HG02885 (cell line): ENCODE results near the gene RPS16.
A peak's percentile ranks its signal among the peaks of the same experiment; 100 is the strongest.

Source experiments
- ATAC-seq: cut with Tn5 transposase; IDR thresholded peaks from one replicate; pipeline ENCODE4 v1.9.1; 2021; ENCODE audit warnings: mild to moderate bottlenecking; ENCODE audit not compliant: unreplicated experiment, poor library complexity

Gene RPS16

DNA sequence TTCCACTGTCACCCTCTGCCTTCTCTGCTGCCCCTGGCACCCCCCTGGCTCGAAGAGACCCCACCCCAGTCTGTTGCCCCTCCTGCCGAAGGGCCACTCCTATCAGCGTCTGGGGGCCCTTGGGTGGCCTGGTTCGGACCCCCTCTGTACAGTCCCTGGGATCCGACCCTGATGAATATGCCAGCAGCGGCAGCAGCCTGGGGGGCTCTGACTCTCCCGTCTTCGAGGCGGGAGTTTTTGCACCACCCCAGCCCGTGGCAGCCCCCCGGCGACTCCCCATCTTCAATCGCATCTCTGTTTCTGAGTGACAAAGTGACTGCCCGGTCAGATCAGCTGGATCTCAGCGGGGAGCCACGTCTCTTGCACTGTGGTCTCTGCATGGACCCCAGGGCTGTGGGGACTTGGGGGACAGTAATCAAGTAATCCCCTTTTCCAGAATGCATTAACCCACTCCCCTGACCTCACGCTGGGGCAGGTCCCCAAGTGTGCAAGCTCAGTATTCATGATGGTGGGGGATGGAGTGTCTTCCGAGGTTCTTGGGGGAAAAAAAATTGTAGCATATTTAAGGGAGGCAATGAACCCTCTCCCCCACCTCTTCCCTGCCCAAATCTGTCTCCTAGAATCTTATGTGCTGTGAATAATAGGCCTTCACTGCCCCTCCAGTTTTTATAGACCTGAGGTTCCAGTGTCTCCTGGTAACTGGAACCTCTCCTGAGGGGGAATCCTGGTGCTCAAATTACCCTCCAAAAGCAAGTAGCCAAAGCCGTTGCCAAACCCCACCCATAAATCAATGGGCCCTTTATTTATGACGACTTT lies 27.1 kb downstream of the RPS16 start:
- no peak for ATAC-seq

DNA sequence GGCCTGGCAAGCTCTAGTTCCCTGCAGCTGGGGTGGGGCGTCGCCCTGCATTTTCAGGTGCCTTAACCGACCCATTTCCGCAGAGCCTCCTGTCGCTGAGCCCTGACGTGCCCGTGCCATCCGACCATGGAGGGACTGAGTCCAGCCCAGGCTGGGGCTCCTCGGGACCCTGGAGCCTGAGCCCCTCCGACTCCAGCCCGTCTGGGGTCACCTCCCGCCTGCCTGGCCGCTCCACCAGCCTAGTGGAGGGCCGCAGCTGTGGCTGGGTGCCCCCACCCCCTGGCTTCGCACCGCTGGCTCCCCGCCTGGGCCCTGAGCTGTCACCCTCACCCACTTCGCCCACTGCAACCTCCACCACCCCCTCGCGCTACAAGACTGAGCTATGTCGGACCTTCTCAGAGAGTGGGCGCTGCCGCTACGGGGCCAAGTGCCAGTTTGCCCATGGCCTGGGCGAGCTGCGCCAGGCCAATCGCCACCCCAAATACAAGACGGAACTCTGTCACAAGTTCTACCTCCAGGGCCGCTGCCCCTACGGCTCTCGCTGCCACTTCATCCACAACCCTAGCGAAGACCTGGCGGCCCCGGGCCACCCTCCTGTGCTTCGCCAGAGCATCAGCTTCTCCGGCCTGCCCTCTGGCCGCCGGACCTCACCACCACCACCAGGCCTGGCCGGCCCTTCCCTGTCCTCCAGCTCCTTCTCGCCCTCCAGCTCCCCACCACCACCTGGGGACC lies 27.9 kb downstream of the RPS16 start:
- no peak for ATAC-seq

DNA sequence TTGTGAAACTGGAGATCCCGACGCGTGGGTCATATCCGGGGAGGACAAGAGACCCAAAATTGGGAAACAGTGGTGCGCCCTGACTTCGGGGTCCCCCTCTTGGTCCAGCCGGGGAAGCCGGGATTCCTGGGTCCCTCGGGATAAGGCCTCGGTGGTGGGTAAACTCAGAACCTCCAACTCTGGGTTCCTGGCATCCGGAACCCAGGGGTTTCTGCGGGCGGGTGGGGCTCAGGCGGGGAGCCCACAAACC lies 28.4 kb downstream of the RPS16 start:
- no peak for ATAC-seq

DNA sequence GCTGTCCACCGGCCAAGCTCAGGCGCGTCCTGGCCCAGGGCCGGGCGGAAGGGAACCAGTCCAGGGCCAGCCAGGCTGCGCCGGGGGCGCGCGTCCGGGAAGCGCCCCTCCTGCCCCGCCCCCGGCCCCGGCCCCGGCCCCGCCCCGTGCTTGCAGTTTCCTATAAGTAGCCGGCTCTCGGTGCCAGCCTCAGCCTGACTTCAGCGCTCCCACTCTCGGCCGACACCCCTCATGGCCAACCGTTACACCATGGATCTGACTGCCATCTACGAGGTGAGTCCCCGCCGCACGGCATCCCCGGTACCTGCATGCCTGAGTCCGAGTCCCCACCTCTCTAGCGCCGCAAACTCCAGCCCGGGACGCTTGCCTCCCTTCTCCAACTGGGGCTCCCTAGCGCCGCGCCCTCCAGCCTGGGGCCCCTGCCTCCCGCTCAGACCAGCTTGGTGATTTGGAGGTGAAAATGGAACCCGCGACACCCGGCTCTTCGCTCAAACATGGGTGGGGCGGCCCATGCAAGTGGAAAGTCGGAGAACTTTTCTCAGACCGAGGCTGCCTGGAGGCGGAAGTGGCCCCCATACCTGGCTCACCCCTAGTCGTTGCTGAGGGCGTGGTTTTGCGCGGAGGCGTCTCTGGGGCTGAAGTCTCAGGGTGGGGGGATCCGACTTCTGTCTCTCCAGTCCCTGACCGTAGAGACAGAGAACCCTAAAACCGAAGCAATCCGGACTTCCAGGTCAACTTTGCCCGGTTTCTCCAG lies 28.9 kb downstream of the RPS16 start, which contains the start of gene ZFP36:
Gene ZFP36 (plus strand): TSS at position 192 of the 754 bp plus-strand sequence. CDS start 58 bp downstream, at position 250.
- no peak for ATAC-seq

DNA sequence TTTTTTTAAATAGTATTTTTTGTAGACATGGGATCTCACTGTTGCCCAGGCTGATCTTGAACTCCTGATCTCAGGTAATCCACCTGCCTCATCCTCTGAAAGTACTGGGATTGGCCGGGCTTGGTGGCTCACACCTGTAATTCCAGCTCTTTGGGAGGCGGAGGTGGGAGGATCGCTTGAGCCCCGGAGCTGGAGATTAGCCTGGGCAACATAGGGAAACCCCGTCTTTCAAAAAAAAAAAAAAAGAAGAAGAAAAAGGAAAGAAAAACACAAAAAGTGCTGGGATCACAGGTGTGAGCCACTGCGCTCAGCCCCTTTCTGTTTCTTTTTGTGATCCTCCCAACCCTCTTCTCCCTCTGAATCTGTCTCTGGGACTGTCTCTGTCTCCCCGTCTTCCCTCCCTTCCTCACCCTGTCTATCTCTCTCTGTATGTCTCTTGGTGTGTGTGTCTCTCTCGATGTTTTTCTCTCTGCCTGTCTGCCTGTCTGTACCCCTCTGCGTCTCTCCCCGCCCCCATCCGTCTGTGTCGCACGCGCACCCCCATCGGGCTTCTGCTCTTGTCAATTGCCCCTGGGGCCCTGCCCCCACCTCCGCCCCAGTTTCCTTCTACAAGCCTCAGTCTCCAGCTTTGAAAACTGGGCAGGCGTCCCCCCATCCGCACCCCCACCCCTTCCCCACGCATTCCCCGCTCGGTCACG lies 29.6 kb downstream of the RPS16 start:
- ATAC-seq: no peak

DNA sequence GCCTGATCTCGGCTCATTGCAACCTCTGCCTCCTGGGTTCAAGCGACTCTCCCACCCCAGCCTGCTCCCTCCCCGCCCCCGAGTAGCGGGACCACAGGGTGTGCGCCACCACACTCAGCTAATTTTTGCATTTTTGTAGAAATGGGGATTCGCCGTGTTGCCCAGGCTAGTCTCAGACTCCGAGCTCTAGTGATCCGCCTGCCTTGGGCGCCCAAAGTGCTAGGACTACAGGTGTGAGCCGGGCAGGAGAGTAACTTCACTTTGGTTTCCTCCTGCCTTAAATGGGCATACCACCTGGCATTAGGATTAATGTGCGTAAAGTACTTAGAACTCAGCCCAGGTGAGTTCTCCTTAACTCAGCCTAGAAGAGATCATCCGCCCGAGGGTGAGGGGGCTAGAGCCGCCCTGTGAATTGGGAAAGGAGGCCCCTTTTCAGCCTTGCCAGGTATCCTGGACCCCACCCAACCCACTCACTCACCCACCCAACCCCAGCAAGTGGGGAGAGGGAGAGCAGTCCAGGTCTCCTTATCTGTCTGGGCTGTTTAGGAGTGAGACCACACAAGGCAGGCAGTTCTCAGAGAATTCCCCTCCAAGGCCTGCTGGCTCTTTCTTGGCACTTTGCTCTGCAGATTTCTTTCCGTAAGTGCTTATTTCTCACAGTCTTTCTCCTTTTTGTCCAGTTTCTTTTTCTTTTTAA lies 30.3 kb downstream of the RPS16 start:
- ATAC-seq: no peak

DNA sequence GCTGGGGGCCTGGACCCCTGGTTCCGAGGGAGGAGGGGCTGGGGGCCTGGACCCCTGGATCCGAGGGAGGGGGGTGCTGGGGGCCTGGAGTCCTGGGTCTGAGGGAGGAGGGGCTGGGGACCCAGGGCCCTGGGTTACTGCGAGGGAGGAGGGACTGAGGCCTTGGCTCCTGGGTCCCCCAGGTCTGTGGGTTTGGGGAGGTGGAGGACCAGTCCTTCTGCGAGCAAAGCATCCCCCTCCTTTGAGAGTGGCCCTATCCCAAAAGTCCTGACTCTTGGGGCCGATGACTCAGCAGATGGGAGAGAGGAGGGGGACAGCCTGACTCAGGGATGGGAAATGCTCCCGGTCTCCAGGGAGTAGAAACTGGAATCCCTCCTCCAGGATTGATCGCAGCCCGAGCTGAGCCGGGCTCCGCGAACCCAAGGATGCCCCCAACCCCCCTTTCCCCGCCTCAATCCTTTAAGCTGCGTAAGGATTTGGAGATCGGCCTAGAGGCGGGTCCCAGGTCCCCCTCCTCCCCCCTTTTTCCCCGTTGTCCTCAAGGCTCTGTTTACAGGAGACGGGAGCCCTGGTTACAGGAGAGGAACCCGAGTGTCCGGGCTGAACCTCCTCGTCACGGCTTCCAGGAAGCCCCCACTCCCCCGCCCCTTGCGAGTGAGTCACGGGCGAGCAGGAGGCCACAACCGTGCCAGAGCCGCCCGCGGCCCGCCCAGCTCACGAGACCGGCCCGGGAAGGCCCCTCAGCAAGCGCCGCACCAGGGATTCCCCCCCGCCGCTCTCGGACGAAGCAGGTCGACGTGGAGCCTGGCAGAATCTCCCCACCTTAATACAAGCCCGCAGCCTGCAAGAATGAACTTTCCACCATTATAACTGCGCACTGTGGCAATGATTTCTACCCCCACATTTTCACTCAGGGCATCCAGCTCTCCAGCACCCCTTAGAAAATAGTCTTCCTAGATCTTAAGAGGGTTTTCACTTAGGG lies 32.1 kb downstream of the RPS16 start:
- peak; percentile 25 for ATAC-seq

DNA sequence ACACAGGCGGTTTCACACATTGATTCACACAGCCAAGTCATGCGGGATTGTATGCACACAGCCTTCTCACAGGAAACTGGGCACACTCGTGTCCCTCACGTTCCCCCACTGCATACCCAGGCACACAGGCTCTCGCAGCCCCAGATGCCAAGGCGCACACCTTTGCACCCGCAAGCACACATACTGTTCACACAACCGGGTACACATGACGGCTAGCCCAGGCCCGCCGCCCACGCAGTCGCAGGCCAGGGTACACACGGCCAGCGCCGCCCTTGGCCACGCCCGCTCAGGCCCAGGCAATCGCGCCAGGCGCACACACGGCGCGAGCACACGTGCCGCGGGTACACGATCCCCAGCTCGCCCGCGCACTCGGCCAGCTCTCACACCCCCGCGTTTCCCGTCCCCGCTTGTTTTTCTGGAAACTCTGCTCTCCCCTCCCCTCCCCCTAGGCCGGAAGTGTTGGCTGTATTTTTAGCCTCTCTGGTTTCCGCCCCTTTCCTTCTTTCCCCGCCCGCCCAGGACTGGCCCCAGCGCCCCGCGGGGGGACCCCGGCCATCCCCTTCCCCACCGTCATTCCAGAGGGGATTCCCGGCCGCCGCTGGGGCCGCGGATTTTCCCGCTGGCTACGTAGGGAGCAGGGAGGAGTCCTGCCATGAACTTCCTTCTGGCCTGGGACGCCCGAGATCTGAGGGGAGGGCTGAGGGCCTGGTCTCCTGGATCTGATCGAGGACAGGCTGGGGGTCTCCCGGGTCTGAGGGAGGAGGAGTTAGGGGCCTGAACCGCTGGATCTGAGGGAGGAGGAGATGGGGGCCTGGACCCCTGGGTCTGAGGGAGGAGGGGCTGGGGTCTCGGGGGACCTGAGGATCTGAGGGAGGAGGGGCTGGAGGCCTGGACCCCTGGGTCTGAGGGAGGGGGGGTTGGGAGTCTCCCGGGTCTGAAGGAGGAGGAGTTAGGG lies 33.1 kb downstream of the RPS16 start:
- peak; percentile 32 for ATAC-seq

DNA sequence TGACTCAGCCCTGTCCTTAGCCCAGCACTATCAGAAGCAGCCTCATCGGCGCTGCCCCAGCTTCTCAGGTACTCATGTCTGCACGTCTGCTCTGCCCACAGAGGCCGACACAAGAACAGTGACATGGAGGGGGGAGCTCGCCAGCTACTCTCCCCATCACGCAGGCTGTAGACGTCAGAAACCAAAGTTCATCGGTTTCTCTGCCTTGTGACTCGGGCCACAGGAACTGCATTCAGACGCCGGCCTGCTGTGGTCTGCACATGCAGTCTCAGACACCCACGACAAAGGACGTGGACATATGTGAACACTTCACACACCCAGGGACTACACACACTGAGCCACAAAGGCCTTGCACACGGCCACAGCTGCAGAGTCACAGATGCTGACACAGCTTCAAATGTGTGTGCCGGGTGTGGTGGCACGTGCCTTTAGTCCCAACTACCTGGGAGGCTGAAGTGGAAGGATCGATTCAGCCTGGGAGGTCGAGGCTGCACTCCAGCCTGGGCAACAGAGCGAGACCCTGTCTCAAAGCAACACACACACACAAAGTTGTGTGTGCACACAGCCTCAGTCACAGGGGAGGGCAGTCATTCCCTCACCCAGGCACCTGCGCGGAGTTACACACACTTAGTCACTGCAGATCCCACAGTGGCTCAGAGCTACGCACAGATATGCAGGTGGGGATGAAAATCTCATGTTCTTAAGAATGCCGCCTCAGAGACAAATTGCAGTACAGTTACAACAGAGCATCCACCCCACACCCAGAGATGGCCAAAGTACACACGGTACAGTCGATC lies 34.0 kb downstream of the RPS16 start:
- ATAC-seq: peak; percentile 1

DNA sequence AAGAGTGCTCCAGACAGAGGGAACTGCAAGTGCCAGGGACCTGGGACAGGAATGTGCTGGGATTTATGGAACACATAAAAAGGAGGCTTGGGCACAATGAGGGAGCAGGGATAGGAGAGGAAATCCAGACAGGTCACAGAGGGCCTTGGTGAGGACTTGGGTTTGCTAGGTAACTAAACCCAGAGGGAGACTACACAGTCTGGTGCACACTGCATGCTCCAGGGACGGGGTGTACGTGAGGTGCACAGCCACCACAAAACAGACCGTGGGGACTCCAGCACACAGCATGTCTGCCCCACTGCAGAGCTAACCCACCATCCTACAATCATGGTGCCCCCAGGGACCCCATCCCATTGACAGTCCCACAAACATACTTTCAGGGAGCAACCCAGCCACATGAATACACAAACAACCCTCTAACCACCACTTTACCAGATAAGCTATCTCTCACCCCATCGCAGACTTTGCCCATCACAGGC lies 34.6 kb downstream of the RPS16 start:
- no peak for ATAC-seq

DNA sequence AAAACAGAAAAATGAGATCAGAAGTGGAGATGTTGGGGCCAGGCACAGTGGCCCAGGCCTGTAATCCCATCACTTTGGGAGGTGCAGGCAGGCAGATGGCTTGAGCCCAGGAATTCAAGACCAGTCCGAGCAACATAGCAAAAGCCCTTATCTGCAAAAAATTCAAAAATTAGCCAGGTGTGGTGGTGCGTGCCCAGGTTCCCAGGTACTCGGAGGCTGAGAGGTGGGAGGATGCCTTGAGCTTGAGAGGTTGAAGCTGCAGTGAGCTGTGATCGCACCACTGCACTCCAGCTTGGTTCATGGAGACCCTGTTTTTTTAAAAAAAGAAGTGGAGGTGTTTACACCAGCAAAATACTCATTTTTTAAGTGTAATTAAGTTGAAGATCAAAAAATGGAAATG lies 35.7 kb downstream of the RPS16 start:
- ATAC-seq: no peak

DNA sequence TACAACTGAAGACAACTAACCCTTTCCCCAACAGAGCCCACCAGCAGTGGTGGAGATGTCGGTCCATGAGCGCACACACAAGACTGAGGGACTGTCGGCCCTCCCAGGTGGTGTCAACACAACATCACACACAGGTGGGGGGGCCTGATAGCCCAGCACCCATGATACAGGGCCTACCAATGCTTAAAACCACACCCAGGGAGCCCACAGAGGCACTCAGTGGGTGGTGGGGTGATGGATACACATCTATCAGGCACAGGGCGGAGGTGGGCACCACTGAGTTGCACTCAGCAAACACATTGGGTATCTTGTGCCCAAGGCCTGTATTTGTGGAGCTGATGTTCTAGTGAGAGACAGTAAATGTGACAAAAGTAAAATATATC lies 36.1 kb downstream of the RPS16 start:
- no peak for ATAC-seq

DNA sequence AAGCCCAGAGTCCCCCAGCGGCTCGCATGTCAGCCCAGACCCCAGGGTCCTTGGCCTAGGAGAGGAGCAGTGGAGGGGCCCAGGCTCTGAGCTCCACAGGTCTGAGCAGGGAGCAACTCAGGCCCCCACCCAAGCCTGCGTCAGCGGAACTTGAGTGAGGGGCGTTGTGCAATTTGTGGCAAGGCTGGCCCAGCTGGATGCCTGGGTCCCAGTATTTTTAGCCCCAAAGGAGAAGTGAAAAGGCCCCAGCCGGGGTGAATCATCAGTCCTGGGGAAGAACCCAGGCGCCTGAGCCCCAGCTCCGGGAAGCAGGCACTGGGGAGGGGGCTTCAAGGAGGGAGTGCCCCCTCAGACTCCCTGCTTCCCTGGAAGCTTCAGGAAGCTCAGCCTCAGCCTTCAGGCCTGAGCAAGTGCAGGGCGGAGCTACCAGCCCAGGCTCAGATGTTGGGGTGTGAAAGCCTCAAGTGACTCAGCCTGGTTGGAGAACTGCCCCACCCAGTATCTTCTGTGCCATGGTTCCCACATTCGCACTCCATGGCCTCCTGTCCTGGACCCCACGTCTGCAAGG lies 37.4 kb downstream of the RPS16 start:
- no peak for ATAC-seq

DNA sequence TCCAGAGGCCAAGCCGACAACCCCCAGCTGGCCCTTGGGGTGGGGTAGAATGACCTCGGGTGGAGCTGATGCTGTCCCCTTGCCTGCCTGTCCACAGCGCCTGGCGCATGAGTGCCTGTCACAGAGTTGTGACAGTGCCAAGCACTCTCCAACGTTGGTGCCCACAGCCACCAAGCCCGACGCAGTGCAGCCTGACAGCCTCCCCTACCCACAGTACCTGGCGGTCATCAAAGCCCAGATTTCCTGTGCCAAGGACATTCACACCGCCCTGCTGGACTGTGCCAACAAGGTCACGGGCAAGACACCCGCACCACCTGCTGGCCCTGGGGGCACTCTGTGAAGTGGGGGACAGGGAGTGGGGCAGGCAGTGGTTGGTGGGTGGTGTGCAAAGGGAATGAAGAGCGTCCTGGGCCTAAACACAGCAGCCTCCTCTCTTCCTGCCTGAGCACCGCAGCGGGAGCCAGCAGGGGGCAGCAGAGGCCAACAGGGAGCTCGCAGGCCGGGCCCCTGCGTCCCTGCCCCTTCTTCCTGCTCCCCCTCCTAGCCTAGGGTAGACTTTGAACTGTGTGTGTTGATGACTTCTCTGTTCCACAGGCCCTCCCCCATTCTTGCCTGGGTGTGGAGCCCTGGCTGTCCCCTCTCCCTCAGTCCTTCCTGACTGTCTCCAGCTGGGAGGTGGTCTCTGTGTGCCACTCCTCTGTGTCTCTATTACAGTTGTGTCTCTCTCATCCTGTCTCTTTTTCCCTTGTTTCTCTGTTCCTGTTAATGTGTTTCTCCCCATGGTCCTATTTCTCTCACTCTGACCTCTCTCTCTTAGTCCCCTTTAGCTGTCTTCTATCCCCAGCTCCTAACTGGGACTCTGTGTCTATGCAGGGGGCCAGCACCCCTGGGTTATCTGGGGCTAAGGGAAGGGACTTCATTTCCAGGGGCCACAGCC lies 38.1 kb downstream of the RPS16 start:
- peak; percentile 46 for ATAC-seq

DNA sequence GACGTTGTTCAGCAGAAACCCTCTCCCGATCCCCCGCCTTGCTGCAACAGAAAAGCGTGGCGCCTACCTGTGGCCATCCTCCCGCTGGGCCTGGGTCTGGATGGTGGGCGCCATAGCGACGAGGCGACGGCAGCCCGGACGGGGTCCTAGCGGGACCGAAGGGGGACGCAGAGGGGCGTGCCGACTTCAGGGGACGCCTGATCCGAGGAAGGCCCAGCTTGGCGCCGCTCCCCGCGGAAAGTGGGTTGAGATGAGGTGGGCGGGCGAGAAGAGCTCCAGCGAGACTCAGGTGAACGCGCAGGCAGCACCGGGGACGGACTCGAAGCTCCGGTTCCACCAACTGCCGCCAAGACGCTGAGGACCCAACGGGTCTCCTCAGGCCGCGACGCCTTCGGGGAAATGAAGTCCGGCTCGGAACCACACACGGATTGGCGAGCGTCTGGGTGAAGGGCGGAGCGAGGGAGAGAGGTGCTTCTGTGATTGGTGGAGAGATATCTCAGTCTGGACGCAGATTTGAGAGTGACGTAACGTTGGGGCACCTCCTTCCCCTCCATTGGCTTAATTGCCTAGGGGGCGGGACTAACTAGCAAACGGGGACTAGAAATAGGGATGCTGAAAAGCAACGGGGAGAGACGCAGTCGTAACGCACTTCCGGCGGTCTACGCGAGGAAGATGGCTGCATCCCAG lies 44.9 kb downstream of the RPS16 start, which contains the start of the genes MED29 and PAF1:
Gene MED29 (plus strand): TSS at position 628 of the 687 bp plus-strand sequence. CDS start 45 bp downstream, at position 673.
Gene PAF1 (minus strand): TSS at position 356 of the 687 bp plus-strand sequence. CDS start 242 bp downstream, at position 114.
- ATAC-seq: peak; percentile 95
